ENCODE data around the gene HPCA.

HPCA gene

DNA sequence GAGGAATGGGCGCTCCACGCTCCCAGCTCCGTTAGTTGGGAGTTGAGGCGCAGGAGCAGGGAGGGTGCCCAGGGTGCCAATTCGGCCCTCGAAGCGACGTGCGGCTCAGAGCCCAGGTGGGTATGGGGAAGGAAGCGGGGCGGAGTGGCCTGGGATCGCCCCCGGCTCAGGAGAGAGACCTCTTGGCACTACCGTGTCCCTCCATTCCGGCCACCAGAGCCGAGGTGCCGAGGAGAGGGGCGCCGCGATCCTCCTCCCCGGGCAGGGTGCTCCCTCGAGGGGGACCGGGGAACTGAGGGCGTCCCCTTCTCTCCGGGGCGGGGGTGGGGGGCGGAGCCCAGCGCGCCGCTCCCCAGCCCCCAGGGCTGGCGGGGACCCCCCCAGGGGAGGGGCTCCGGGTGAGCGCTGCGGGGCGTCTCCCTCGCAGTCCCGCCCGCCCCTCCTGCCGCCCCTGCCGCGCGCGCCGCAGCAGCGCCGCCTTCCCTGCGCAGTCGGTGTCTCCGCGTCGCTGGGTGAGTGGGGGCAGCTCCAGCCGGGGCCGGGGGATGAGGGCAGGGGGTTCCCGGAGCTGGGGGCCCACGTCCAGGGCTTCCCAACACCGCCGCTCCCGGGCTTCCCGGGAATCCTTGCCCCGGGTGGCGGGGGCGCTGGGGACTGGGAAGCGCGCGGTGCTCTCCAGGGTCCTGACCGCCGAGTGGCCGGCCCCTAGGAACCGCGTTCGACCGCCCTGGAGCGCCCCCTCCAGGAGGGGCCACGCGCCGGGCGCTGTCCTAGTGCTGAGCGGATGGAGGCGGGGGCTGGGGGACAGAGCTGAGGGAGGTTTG lies at the start of gene HPCA:
Gene HPCA (plus strand): TSS at position 488 of the 824 bp plus-strand sequence. CDS start 2,408 bp downstream, outside the sequence.
- DNase-seq, result peak; percentile 29

DNA sequence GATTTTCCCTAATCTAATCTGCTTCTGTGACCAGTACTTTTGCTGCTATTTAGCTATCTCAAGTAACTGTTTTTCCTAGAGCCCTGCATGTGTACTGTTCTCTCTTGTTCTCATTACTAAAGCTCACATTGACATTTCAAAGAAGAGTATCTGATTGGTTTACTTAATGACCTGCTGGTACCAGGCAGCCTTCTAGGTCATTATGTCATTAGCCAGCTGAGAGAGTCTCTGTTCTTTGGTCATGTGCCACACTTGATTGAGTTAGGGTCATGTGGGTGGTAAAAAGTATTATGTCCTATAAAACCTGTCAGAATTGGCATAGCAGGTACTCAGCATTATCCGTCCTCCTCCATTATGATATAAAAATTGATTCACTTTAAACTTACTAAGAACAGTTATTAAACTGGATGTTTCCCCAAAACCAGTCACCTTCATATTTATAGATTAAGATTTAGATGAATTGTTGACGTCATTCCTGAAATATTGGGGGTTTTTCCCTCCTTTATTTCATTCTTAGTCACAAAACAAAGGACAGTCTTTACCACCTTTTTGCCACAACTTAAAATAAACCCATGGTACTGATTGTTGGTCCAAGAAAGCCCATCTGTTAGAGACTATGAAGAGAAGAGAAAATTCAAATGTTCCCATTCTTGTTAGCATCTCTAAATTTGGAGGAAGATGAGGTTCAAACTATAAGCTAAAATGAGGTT lies 37.8 kb upstream of the HPCA start:
- DNase-seq, result no peak

- DNase-seq, result no peak
Observed at GRCh38 chr1:32855861-32856617, 30.3 kb upstream of the HPCA start.

DNA sequence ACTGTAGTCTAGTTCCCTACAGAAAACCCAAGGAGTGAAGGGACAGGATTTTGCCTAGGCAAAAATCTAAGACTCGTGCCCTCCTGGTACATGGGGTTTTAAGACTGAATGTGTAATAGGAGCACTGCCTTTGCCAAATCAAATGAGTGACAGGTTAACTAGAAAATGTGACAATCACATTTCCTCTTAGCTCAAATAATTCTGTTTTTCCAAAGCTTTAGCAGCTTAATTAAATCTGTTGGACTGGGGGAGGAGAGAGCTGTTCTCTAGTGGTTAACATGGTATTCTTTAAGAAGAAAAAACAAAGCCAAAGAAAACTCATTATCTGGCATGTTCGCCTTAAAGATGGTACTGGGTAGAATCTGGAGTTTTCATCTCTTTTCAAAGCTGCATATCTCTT lies 28.2 kb upstream of the HPCA start:
- DNase-seq, result no peak

- no peak for DNase-seq
Observed at GRCh38 chr1:32858791-32859190, 27.5 kb upstream of the HPCA start.

- no peak for DNase-seq
Observed at GRCh38 chr1:32859915-32860314, 26.4 kb upstream of the HPCA start.

DNA sequence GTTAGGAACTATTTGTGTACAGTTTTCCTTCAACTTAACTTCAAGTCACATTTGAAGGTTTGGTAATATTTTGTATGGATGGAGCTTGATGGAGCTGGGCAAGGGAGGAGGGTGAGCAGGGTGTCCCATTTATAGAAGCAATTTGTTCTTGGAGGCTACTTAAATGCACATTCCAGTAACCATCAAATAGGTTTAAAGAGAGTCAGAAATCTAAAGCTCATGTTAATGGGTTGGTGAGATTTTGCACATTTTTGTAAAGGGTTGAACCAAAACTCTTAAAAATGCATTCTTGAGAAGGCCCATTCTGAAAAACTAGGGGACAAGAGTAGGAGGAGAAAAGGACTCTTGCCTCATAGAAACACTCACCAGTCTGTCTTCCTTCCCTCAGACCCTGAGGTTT lies 25.7 kb upstream of the HPCA start:
- DNase-seq, result no peak

DNA sequence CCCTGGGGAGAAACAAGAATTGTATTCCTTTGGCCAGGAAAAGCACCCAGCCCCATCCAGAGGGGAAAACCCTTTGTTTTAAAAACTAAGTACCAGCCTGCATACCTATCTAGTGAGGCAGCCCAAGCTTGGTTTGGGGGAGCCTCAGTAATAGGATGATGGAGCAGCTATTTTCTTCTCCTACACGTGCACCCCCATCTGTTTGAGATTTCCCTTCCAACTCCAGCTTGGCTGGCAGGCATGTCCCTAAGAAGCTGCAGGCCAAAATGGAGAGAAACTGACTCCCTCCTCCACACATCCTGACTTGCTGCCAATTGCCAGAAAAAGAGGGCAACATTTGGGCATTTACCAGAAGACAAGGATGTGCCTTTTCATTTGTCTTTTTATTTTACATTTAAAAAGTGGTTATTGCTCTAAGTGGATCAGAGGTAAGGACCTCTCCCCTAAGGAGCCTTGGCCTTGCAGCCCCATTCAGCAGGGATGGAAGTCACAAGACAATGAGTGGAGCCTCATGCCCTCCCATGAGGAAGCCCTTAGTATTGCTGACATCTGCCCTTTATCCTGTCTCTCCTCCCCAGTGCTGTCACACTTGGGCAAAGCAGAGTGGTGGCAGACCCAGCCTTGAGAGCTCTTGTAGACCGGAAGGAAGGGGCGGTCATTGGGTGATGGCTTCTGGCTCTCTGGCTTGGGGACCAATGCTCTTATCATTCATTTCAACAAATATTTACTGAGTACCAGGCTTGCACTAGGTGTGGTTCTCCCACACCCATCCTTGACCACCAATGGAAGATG lies 24.2 kb upstream of the HPCA start:
- no peak for DNase-seq

GRCh38 chr1:32863218-32863880 lies 22.9 kb upstream of the HPCA start:
- no peak for DNase-seq

GRCh38 chr1:32863881-32864245 lies 22.4 kb upstream of the HPCA start:
- DNase-seq, result no peak

DNA sequence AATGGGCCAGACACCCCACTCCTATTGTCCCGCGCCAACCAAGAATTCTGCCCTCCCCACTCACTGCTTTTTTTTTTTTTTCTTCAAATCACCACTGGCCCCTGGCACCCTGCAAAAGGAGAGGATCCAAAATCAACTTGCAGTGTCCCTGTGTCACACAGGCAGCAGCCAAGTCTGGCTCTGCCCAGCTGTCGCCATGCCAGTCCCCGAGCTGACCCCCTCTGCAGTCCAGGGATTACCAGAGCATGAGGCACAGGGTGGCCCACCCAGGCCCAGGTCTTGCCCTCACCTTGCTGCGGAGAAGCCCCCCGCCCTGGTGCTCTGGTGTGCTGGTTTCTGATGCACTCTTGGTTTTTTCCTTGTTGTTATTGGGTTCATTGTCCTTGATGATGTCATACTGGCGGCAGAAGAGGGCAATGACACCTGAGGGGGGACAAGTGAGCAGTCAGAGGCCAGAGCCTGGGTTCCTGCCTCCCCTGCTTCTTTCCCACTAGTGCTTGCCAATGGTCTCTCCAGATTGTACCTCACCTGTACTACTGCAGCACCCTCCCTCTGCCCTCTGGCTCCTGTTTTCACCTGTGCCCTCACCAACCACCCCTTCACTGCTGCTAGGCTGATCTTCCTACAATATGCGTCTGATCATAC lies 21.8 kb upstream of the HPCA start:
- DNase-seq, result no peak

- DNase-seq, result no peak
Observed at GRCh38 chr1:32865639-32866405, 20.5 kb upstream of the HPCA start.

- DNase-seq, result no peak
Observed at GRCh38 chr1:32867151-32867550, 19.1 kb upstream of the HPCA start.

GRCh38 chr1:32867671-32868070 lies 18.6 kb upstream of the HPCA start:
- no peak for DNase-seq

DNA sequence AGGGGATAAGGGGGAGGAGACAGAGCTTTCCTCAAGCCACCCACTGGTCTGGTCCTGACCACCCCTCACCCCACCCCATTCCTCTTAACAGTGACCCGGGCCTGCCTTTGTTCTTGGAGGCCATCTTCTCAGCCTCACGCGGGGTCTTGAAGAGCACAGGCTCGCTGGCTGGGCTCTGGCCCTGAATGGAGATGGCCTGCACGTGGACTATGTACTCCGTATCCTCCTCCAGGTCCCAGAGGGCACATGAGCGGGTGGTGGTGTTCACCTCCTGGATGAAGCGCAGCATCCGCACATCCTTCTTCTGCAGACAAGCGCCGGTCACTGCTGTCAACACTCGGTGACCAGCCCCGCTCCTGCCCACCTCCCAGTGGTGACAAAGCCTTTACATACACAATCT lies 18.2 kb upstream of the HPCA start:
- DNase-seq, result no peak

DNA sequence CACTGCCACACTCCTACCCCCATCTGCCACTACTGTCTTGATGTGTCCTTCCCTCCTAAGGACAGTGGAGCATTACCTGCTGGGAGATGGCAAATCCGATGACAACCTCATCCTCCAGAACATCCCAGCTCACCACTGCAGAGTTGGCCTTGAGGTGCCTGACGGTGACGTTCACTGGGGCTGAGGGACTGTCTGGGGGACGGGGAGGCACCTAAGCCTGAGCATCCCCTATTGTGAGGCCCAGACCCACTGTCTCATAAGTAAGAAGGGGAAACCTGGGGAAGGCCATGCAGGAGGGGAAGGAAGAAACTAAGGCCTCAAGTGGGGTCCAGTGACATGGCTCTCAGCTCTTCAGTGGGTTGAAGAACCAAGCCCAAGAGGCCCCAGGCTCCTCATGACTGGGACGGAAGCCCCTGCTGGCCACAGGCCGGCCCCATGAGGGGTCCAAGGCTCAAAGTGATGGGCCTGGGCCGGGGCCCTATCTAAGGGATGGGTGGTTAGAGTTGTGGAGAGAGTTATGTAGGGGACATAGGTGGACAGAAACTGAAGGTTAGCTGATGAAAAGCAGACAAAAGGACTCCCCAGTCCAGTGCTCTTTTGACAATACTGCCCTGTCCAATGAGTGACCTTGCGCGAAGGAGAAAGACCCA lies 17.4 kb upstream of the HPCA start:
- no peak for DNase-seq

- no peak for DNase-seq
Observed at GRCh38 chr1:32869923-32870614, 16.2 kb upstream of the HPCA start.

- no peak for DNase-seq
Observed at GRCh38 chr1:32870615-32871363, 15.5 kb upstream of the HPCA start, which contains the start of gene FNDC5. Gene FNDC5 (minus strand): TSS chr1:32870912.

All from NCI-H1694 treated with DMSO at 0.1 percent for 48 hours (cell line).